A204.1 (cell line): ENCODE data around the gene DNAH6.
"Not testable (repeated sequence)": the region's sequence is repeated elsewhere in the genome, so short reads cannot be mapped to it uniquely, and the experiment has no call there.

ENCODE experiments used
- FAIRE-seq: peaks from 2 replicates; lab custom pipeline; 2012; peaks lifted over from hg19 to GRCh38; lab: Jason Lieb, UNC

DNAH6 gene, protein sequence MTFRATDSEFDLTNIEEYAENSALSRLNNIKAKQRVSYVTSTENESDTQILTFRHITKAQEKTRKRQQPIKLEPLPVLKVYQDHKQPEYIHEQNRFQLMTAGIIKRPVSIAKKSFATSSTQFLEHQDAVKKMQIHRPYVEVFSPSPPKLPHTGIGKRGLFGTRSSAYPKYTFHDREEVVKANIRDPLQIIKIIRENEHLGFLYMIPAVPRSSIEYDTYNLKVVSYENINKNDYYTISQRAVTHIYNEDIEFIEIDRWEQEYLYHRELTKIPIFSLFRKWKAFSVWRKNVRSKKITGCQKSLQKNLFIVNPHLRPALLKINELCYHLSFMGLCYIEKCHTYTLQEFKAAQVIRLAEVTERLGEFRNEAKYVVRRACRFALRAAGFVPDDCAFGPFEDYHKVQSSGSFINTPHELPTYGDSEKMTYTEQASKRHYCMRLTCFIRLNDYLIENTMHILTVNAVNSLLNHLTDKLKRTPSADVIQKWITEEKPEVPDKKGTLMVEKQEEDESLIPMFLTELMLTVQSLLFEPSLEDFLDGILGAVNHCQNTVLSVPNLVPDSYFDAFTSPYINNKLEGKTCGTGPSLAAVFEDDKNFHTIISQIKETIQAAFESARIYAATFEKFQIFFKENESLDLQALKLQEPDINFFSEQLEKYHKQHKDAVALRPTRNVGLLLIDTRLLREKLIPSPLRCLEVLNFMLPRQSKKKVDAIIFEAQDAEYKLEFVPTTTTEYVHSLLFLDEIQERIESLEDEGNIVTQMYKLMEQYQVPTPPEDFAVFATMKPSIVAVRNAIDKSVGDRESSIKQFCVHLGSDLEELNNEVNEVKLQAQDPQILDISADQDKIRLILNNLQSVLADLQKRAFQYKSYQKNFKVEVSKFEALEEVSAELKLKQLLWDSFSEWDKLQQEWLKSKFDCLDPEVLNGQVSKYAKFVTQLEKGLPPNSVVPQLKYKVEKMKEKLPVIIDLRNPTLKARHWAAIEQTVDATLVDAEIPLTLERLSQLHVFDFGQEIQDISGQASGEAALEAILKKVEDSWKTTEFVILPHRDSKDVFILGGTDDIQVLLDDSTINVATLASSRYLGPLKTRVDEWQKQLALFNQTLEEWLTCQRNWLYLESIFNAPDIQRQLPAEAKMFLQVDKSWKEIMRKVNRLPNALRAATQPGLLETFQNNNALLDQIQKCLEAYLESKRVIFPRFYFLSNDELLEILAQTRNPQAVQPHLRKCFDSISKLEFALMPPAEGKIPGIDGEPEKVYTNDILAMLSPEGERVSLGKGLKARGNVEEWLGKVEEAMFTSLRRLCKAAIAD (N-terminal part only)

GRCh38 chr2:84516234-84516986 lies at the start of gene DNAH6:
Gene DNAH6, plus strand, starts transcription at chr2:84516498. Its CDS starts 1,329 bp downstream, at chr2:84517827.
- peak; percentile 94 for FAIRE-seq

- no peak for FAIRE-seq
Measured at GRCh38 chr2:84467389-84467788, 48.9 kb upstream of the DNAH6 start.

DNA sequence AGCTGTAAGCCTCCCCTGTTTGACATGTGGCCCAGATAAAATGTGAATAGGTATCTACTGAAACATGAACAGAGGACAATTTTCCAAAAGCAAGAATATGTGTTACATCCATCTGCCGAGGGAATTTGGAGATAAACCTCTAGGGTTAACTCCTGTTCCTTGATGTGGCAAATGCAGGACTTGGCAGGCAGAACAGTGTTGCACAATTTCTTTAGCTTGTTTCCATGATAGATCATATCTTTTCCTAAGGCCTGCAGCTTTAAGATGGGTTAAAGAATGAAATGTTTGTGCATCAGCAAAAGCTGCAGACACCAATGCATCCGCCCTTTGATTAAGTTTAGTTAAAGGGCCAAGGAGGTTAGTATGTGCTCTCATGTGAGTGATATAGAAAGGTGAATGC lies 43.9 kb upstream of the DNAH6 start:
- not testable (repeated sequence) for FAIRE-seq

DNA sequence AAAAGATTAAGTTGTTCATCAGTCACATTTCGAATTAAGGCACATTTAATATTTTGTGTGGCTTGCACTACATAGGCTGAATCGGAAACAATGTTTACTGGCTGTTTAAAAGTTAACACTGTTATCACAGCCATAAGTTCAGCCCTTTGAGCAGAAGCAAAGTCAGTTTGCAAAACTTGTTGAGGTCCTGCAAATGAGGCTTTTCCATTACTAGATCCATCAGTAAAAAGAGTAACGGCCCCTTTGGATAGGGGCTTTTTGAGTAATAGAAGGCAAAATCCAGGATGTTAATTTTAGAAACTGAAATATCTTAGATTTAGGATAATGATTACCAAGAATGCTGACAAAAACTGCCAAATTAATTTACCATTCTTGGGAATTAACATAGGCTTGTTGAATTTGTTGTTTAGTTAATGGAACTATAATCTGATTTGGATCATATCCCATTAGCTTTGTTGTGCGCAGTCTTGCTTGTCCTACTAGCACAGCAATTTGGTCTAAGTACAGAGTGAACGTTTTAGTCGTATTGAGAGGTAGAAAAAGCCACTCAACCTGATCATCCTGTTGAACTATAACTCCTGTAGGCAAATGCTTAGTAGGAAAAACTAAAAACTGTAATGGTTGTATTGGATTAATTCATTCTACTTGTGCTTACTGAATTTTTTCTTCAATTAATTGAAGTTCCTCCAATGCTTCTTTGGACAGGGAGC lies 43.3 kb upstream of the DNAH6 start:
- FAIRE-seq: no peak

DNA sequence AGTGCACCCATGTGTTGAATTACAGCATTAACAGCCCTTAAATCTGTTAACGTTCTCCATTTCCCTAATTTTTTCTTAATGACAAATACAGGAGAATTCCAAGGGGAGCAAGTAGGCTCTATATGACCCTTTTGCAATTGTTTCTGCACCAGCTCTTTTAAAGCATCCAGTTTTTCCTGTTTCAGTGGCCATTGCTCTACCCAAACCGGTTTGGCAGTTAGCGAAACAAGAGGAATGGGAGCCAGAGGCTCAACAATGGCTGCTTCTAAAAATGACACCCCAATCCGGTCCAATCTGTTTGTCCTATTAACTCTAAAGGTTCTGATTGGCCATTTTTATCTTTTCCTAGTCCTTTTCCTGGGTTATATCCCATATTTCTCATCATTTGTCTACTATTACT lies 42.1 kb upstream of the DNAH6 start:
- no peak for FAIRE-seq

DNA sequence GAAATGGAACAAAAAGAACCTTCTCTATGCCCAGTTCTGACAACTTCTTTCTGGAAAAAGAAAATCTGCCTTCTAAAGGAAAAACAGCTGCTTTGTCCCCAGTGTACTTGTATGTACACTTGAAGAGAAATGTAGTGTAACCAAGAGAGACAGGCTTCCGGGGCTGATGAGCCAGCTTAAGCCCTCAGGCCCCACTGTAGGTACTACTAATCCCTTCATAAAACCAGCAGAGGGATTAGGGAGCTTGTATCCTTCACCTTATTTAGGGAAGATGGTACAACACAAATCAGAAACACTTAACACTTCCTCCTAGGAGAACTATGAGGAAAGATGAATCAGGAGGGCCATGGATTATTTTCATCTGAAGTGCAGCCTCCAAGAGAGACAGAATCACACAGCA lies 38.4 kb upstream of the DNAH6 start:
- FAIRE-seq: no peak

- FAIRE-seq: no peak
Measured at GRCh38 chr2:84478867-84479266, 37.4 kb upstream of the DNAH6 start.

DNA sequence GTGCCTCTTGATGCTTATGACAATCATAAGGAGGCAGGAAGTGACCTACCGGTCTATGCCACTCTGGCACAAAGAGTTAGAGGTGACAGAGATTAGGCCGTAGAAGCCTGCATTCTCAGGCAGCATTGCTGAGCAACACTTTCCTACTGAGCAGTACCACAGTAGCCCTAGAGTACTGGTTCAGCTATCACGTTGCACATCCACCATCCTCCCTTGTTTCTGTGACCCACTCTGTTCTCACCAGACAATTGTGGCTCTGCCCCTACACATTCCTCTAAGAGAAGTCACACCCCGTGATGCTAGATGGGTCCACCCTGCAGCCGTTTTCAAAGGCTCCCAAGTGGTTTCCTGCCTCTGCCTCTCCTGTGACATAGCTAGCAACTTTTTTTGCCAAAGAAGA lies 34.6 kb upstream of the DNAH6 start:
- FAIRE-seq: no peak

- FAIRE-seq: no peak
Measured at GRCh38 chr2:84482603-84483002, 33.7 kb upstream of the DNAH6 start.

DNA sequence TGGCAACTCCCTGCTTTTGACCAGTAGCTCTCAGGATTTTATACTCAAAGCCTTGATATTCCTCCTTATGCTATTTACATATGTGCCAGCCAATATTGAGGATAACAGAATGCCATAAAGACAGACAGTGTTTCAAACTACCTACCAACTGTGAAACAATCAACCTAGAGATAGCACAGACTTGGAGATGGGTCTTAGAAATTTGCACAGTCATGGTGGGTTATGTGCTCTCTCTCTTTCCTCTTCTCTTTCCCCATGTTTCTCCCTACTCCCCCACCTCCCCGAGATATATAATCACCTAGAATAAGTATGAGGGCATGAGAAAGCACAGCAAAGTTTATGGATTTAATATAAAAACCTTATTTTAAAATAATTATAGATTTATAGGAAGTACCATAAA lies 33.0 kb upstream of the DNAH6 start:
- FAIRE-seq: no peak

GRCh38 chr2:84486441-84487115 lies 29.7 kb upstream of the DNAH6 start:
- FAIRE-seq: no peak

GRCh38 chr2:84487298-84487996 lies 28.9 kb upstream of the DNAH6 start:
- FAIRE-seq: no peak

GRCh38 chr2:84491256-84491655 lies 25.0 kb upstream of the DNAH6 start:
- FAIRE-seq: no peak

GRCh38 chr2:84491741-84492140 lies 24.6 kb upstream of the DNAH6 start:
- no peak for FAIRE-seq

GRCh38 chr2:84492571-84492970 lies 23.7 kb upstream of the DNAH6 start:
- peak; percentile 54 for FAIRE-seq

DNA sequence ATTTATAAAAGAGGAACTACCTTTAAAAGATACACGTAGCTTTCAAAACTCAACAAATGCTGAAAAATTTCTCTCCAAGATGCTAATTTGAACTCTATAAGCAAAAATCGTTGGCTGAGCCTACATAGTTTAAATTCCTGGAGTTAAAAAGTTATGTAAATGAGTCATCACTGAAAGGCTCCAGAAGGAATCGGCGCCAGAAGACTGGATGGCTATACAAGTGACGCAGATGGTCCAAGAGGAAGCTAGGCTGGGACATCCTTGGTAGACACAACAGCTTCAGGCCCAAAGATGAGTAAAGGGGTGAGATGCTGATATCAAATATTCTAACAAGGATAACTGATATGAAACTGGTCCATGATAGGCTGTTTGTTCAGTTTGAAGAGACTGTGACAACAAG lies 22.8 kb upstream of the DNAH6 start:
- no peak for FAIRE-seq

GRCh38 chr2:84494070-84494469 lies 22.2 kb upstream of the DNAH6 start:
- no peak for FAIRE-seq

DNA sequence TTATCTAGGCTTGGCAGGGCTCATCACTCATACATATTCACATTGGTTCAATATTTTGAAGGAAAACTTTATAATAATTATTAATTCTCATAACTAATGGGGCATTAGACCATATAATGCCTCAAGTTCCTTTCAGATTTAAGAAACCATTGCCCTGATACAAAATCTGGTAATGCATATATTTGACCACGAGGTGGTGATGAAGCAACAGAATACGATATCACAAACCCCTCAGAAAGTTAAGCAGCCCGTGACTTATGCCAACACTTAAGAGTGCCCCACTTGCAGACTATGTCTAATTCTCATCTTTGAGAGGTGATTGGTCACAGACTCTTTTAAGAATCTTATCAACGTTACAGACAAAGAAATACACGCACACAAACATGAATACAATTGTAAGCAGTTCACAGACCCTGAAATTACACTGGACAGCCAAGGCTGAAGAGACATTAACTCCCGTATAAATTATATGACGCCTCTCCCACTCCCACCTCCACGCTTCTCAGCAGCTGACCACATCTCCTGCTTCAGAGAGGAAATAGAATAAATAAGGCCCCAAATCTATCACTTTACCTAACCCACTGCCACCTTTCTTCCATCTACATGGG lies 20.7 kb upstream of the DNAH6 start:
- peak; percentile 97 for FAIRE-seq

- FAIRE-seq: no peak
Measured at GRCh38 chr2:84496386-84496785, 19.9 kb upstream of the DNAH6 start.
